Measurements from ENCODE around the gene CFAP221.
"Not testable (repeated sequence)": the region's sequence is repeated elsewhere in the genome, so short reads cannot be mapped to it uniquely, and the experiment has no call there.

CFAP221 gene

DNA sequence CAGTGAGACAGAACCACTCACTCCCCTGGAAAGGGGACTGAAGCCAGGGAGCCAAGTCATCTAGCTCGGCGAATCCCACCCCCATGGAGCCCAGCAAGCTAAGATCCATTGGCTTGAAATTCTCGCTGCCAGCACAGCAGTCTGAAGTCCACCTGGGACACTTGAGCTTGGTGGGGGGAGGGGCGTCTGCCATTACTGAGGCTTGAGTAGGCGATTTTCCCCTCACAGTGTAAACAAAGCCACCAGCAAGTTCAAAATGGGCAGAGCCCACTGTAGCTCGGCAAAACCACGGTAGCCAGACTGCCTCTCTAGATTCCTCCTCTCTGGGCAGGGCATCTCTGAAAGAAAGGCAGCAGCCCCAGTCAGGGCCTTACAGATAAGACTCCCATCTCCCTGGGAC, 74.5 kb downstream of the CFAP221 start:
- H3K4me1 ChIP-seq (ENCODE audit: control insufficient read depth, insufficient read depth, low read length); H3K36me3 ChIP-seq (ENCODE audit: control insufficient read depth, insufficient read depth, low read length, severe bottlenecking); DNase-seq (ENCODE audit: low read depth); H3K27me3 ChIP-seq (replicated peaks; ENCODE audit: control insufficient read depth, insufficient read depth, low read length); H3K4me3 ChIP-seq (ENCODE audit: low read length); H3K9ac ChIP-seq (ENCODE audit: low read length): not testable (repeated sequence)
- peaks cover 20% of the 10 kb centered on the region for H3K9me3 ChIP-seq (ENCODE audit: control insufficient read depth, low read length)

DNA sequence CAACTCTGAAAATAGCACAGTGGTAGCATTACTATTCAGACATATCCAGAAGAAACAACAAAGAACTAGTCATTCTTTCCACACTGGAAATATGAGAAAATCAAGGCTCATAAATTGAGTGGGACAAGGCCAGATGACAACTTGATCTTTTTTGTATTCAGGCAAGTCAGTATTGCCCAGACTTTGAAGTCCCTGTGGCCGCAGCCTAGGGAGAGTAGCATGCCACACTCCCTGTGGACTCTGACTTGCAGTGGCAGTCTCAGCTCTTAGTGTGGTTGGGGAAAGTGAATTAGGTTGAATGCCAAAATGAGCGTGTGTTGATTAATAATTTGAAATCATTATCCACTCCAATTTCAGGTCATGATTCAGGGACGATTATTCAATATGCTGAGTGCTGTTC, 81.0 kb downstream of the CFAP221 start:
- no peak for DNase-seq (ENCODE audit: low read depth)
- H3K4me1 ChIP-seq (ENCODE audit: control insufficient read depth, insufficient read depth, low read length) = no peaks in the 10 kb centered on the region
- no peak overlapping the region for H3K9ac ChIP-seq (ENCODE audit: low read length)
- peaks cover 3% of the 10 kb centered on the region for H3K9me3 ChIP-seq (ENCODE audit: control insufficient read depth, low read length)
- H3K36me3 ChIP-seq (ENCODE audit: control insufficient read depth, insufficient read depth, low read length, severe bottlenecking) = no peaks in the 10 kb centered on the region
- peaks cover 8% of the 10 kb centered on the region for H3K27me3 ChIP-seq (replicated peaks; ENCODE audit: control insufficient read depth, insufficient read depth, low read length)
- no peak overlapping the region for H3K4me3 ChIP-seq (ENCODE audit: low read length)

DNA sequence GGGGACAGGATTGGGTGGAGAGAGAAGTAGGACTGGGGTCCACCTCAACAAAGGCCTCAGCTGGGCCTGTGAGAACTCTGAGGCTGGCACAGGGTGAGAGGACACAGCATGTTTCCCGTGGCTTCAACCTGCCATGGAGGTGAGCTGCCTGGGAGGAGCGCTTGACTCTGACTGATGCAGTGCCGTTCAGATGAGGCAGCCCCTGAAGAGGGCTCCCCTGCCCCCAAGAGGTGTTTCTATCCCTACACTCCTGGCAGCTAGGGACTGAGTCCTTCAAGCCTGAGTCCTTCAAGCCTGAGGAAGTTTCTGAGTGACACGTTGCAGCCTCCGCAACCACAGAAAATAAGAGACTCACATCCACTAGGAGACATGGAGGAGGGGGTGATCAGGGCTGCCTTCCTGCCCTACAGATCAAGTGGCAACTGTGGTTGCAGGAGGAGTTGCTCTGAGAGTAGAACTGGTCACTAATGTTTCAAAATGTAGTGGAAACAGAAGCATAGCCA, 85.1 kb downstream of the CFAP221 start:
- no peak overlapping the region for H3K9ac ChIP-seq (ENCODE audit: low read length)

DNA sequence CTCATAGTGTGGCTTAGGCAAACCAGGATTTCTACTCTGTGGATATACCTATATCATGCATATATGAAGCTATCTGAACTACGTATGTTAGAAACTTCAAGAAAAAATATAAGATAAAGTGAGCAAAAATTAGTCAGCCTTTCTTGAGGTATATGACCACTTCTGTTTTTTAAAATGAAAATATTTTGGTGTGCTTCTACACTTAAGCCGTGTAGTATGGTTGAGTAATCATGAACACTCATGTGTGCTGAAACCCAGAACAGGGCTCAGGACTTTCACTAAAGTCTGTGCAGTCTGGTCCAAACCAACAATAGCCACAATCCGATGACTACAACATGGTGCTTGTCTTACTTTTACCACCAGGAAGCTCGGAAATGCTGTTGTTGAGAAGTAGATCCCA, 85.9 kb downstream of the CFAP221 start:
- Histone ChIP-seq H3K9me3 (ENCODE audit: control insufficient read depth, low read length) (peaks cover 8% of the 10 kb centered on the region), H3K27me3 (replicated peaks; ENCODE audit: control insufficient read depth, insufficient read depth, low read length) (peaks cover 8% of the 10 kb centered on the region), H3K4me1 (ENCODE audit: control insufficient read depth, insufficient read depth, low read length) (no peaks in the 10 kb centered on the region), H3K4me3 (ENCODE audit: low read length) (no peak overlapping the region), H3K36me3 (ENCODE audit: control insufficient read depth, insufficient read depth, low read length, severe bottlenecking) (no peaks in the 10 kb centered on the region), H3K9ac (ENCODE audit: low read length) (no peak overlapping the region)
- no peak for DNase-seq (ENCODE audit: low read depth)

More for the DNA sequence above, 85.1 kb downstream of the CFAP221 start:
- Histone ChIP-seq H3K36me3 (ENCODE audit: control insufficient read depth, insufficient read depth, low read length, severe bottlenecking) (no peaks in the 10 kb centered on the region), H3K4me3 (ENCODE audit: low read length) (no peak overlapping the region), H3K9me3 (ENCODE audit: control insufficient read depth, low read length) (peaks cover 3% of the 10 kb centered on the region), H3K27me3 (replicated peaks; ENCODE audit: control insufficient read depth, insufficient read depth, low read length) (peaks cover 8% of the 10 kb centered on the region), H3K4me1 (ENCODE audit: control insufficient read depth, insufficient read depth, low read length) (no peaks in the 10 kb centered on the region)
- no peak for DNase-seq (ENCODE audit: low read depth)

DNA sequence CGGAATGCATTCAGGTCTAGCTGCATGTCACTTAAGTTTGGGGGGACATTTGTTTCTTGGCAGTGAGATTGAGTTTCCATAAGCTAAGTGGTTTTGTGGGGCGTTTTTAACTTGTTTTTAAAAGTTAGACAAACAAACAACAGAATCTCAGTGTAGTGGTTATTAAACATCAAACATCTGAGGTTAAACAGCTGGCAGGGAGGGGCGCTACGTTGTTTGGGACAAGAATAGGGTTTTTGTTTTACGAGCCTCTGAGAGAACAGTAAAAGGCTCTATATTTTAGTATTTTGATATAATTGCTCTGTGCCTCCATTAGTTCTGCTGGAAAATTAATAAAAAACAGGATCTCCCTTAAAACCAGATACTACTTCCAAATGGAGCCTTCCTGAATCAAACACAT, 93.1 kb downstream of the CFAP221 start:
- Histone ChIP-seq H3K9me3 (ENCODE audit: control insufficient read depth, low read length) (peaks cover 9% of the 10 kb centered on the region), H3K36me3 (ENCODE audit: control insufficient read depth, insufficient read depth, low read length, severe bottlenecking) (no peaks in the 10 kb centered on the region), H3K9ac (ENCODE audit: low read length) (no peak overlapping the region), H3K4me1 (ENCODE audit: control insufficient read depth, insufficient read depth, low read length) (peaks cover 9% of the 10 kb centered on the region), H3K27me3 (replicated peaks; ENCODE audit: control insufficient read depth, insufficient read depth, low read length) (peaks cover 7% of the 10 kb centered on the region), H3K4me3 (ENCODE audit: low read length) (no peak overlapping the region)
- DNase-seq (ENCODE audit: low read depth) = no peak

DNA sequence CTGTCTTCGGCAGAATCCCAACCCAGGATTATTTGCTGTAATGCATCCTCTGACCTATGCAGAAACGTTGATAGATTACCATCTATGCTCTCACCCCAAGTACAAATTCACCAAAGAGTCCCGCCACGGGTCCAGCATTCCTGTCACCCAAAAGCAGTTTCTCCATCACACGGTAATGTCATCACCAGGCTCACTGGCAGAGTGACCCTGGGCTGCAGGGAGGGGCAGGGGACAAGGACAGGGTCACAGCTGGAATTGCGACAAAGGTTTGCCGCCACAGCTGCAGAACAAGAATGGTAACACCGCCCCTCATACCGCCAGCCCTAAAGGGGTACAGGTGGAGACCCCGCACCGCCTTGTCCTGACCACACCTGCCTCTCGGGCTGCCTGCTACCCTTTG, 94.0 kb downstream of the CFAP221 start:
- H3K9ac ChIP-seq (ENCODE audit: low read length) = no peak overlapping the region
- H3K27me3 ChIP-seq (replicated peaks; ENCODE audit: control insufficient read depth, insufficient read depth, low read length) = peaks cover 7% of the 10 kb centered on the region
- no peak overlapping the region for H3K4me3 ChIP-seq (ENCODE audit: low read length)
- H3K4me1 ChIP-seq (ENCODE audit: control insufficient read depth, insufficient read depth, low read length) = peaks cover 9% of the 10 kb centered on the region
- H3K36me3 ChIP-seq (ENCODE audit: control insufficient read depth, insufficient read depth, low read length, severe bottlenecking) = no peaks in the 10 kb centered on the region
- H3K9me3 ChIP-seq (ENCODE audit: control insufficient read depth, low read length) = peaks cover 9% of the 10 kb centered on the region
- DNase-seq (ENCODE audit: low read depth) = no peak

DNA sequence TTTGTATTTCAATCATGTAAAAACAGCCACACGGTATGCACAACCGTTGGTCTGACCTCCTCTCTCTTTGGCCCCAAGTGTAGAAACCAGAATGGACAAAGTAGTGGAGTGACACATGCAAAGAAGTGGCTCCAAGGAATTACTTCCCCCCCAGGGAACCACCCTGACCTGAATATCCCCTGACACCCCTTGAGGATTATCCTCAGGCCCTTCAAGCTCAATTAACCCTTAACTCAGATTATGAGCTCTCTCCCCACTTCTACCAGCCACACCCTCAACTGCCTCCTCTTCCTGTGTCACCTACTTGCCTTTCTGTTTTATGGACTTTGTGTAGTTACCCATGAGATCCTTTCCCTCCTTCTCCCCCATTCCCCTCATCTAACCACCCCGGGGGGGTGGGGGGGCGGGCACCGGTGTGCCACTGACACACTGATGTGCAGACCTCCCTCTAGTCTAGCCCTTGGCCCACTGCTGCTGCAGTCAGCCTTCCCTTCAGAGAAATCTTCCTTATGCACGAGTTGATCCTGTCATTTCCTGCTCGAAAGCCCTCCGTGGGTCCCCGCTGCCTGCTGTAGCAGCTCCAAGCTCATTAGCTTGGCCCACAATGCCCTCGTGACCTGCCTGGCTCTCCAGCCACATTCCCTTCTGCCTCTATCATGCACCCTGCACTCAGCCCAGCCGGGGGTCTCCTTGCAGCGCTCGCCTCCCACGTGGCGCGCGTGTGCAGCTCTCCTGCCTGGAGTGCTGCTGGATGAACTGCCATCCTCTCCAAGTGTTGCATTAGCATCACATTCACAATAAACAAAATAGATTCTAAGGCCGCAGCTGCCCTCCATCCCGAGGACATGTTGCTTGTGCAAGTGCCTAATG, 94.7 kb downstream of the CFAP221 start:
- H3K4me1 ChIP-seq (ENCODE audit: control insufficient read depth, insufficient read depth, low read length) = peaks cover 9% of the 10 kb centered on the region
- H3K4me3 ChIP-seq (ENCODE audit: low read length) = no peak overlapping the region
- no peak overlapping the region for H3K9ac ChIP-seq (ENCODE audit: low read length)
- H3K9me3 ChIP-seq (ENCODE audit: control insufficient read depth, low read length) = peaks cover 9% of the 10 kb centered on the region
- H3K27me3 ChIP-seq (replicated peaks; ENCODE audit: control insufficient read depth, insufficient read depth, low read length) = peaks cover 7% of the 10 kb centered on the region
- no peaks in the 10 kb centered on the region for H3K36me3 ChIP-seq (ENCODE audit: control insufficient read depth, insufficient read depth, low read length, severe bottlenecking)
- DNase-seq (ENCODE audit: low read depth) = no peak

DNA sequence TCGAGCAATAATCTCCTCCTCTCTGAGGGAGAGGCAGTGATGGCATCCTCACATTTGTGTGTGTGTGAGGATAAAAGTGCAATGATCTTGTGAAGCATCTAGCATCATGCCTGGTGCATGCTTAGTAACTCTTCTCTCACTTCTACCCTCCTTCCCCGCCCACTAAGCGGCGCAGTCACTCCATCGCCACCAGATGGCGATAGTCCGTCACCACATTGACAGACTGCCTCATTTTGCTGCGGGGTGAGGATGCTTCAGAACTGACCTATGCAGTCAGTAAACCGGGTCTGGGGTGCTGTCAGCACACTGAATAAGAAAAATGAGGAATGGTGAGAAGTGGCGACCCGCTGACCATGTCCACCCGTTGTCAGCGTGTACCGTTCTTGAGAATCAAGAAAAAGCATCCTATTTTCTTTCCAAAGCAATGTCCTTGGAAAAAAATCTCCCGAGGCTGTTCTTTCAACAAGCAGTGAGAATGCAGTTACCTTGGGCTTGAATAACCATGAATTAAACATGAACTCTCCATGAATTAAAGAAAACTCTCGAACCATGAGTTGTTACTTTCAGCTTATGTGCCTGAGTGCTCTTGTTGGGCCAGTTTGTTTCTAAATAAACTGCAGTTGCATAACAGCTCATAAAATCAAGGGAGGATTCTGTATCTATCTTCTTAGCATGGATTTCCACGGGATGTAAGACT, 97.5 kb downstream of the CFAP221 start:
- H3K4me1 ChIP-seq (ENCODE audit: control insufficient read depth, insufficient read depth, low read length) = peaks cover 18% of the 10 kb centered on the region
- H3K27me3 ChIP-seq (replicated peaks; ENCODE audit: control insufficient read depth, insufficient read depth, low read length) = peaks cover 6% of the 10 kb centered on the region
- H3K9ac ChIP-seq (ENCODE audit: low read length) = no peak overlapping the region
- no peaks in the 10 kb centered on the region for H3K36me3 ChIP-seq (ENCODE audit: control insufficient read depth, insufficient read depth, low read length, severe bottlenecking)
- H3K4me3 ChIP-seq (ENCODE audit: low read length) = no peak overlapping the region
- H3K9me3 ChIP-seq (ENCODE audit: control insufficient read depth, low read length) = no peaks in the 10 kb centered on the region
- DNase-seq (ENCODE audit: low read depth) = peak; percentile 91

DNA sequence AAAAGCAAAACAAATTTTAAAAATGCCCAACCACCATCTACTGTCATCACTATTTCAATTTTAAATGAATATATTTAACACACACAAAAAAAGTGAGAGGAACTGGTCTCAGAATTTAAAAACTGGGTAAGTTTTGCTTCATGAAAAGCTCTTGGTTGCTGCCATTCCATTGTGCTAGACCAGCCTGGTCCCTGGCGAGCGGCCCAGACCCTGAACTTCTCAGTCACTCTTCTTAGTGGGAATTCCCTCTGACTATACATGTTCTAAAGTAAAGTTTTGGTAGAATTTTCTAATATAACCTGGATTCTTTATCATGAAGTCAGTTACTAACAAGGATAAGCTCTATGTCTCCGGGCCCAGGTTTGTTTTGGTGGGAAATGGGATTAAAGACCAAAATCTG, 99.9 kb downstream of the CFAP221 start:
- Histone ChIP-seq H3K9ac (ENCODE audit: low read length) (no peak overlapping the region), H3K36me3 (ENCODE audit: control insufficient read depth, insufficient read depth, low read length, severe bottlenecking) (no peaks in the 10 kb centered on the region)
- DNase-seq (ENCODE audit: low read depth) = no peak

DNA sequence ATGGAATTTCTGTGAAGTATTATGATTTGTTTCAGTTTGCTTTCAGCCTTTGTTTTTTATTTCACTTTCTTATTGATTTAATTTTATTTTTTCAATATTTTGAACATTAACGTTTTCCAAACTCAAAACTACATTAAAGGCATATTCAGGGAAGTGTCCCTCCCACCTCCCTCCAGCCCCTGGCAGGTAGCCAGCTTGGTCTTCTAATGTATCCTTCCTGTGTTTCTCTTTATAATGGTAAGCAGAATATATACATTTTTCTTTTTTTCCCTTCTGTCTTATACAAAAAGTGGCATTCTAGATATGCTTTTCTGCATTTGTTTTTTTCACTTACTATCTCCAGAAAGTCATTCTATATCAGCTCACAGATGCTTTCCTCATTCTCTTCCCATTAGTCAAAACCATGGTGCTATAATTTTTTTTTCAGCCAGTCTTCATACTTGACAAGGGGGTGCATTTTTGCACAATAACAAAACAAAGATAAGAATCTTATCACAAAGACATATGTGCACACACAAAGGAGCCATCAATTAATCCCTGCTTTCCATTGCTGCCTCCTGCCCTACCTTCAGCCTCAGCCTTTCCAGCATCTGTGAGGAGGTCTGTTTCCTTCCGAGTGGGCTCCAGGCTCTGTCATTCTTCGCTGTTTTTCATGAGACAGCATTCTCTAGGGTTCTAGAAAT, 101.1 kb downstream of the CFAP221 start:
- Histone ChIP-seq H3K4me3 (ENCODE audit: low read length) (no peak overlapping the region), H3K4me1 (ENCODE audit: control insufficient read depth, insufficient read depth, low read length) (peaks cover 12% of the 10 kb centered on the region), H3K36me3 (ENCODE audit: control insufficient read depth, insufficient read depth, low read length, severe bottlenecking) (no peaks in the 10 kb centered on the region), H3K27me3 (replicated peaks; ENCODE audit: control insufficient read depth, insufficient read depth, low read length) (no peaks in the 10 kb centered on the region), H3K9me3 (ENCODE audit: control insufficient read depth, low read length) (peaks cover 10% of the 10 kb centered on the region), H3K9ac (ENCODE audit: low read length) (no peak overlapping the region)
- DNase-seq (ENCODE audit: low read depth) = no peak

More for the DNA sequence above, 99.9 kb downstream of the CFAP221 start:
- Histone ChIP-seq H3K9me3 (ENCODE audit: control insufficient read depth, low read length) (peaks cover 3% of the 10 kb centered on the region), H3K27me3 (replicated peaks; ENCODE audit: control insufficient read depth, insufficient read depth, low read length) (no peaks in the 10 kb centered on the region), H3K4me1 (ENCODE audit: control insufficient read depth, insufficient read depth, low read length) (peaks cover 18% of the 10 kb centered on the region), H3K4me3 (ENCODE audit: low read length) (no peak overlapping the region)

DNA sequence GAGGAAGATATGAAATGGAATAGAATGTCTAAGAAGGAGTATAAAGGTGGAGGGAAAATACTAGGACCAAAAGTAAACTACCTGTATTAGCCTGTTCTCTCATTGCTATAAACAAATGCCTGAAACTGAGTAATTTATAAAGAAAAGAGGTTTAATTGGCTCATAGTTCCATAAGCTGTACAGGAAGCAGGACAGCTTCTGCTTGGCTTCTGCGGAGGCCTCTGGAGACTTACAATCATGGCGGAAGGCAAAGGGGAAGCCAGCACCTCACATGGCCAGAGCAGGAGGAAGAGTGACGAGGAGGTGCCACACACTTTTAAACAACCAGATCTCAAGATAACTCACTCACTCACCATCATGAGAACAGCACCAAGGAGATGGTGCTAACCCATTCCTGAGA, 101.9 kb downstream of the CFAP221 start:
- Histone ChIP-seq H3K36me3 (ENCODE audit: control insufficient read depth, insufficient read depth, low read length, severe bottlenecking) (no peaks in the 10 kb centered on the region), H3K9me3 (ENCODE audit: control insufficient read depth, low read length) (peaks cover 10% of the 10 kb centered on the region), H3K9ac (ENCODE audit: low read length) (no peak overlapping the region), H3K27me3 (replicated peaks; ENCODE audit: control insufficient read depth, insufficient read depth, low read length) (no peaks in the 10 kb centered on the region), H3K4me1 (ENCODE audit: control insufficient read depth, insufficient read depth, low read length) (peaks cover 12% of the 10 kb centered on the region), H3K4me3 (ENCODE audit: low read length) (no peak overlapping the region)
- DNase-seq (ENCODE audit: low read depth) = no peak

All from adipocyte (in vitro differentiated cells).